HEK293 (cell line): ENCODE results near the gene BLM.

Source experiments
- BCL11A ChIP-seq: fragments of 450-650 bp; formaldehyde crosslinking; IDR thresholded peaks from 2 replicates; pipeline ENCODE4 v1.5.1; 2016; ENCODE audit warnings: low read depth, missing biosample characterization, missing genetic modification characterization
- CTCF ChIP-seq: fragments of 450-650 bp; formaldehyde crosslinking; IDR thresholded peaks from 2 replicates; pipeline ENCODE4 v1.5.1; 2016; ENCODE audit warnings: missing biosample characterization, missing genetic modification characterization
- INSM2 ChIP-seq: fragments of 450-650 bp; formaldehyde crosslinking; IDR thresholded peaks from 2 replicates; pipeline ENCODE4 v1.5.1; 2016; ENCODE audit warnings: missing biosample characterization, missing genetic modification characterization
- KLF16 ChIP-seq: fragments of 450-650 bp; formaldehyde crosslinking; IDR thresholded peaks from 2 replicates; pipeline ENCODE4 v1.5.1; 2017; ENCODE audit warnings: missing biosample characterization, missing genetic modification characterization
- MYNN ChIP-seq: fragments of 450-650 bp; formaldehyde crosslinking; IDR thresholded peaks from 2 replicates; pipeline ENCODE4 v1.5.1; 2016; ENCODE audit warnings: missing biosample characterization, missing genetic modification characterization, borderline replicate concordance
- PBX3 ChIP-seq: sonication (generic); formaldehyde crosslinking; IDR thresholded peaks from 2 replicates; pipeline ENCODE4 v1.8.1; 2022; ENCODE audit warnings: mild to moderate bottlenecking, moderate library complexity, missing genetic modification reagents
- REST ChIP-seq: fragments of 450-650 bp; formaldehyde crosslinking; IDR thresholded peaks from 2 replicates; pipeline ENCODE4 v1.5.1; 2016; ENCODE audit warnings: missing biosample characterization, missing genetic modification characterization
- ZBTB7A ChIP-seq: fragments of 450-650 bp; formaldehyde crosslinking; IDR thresholded peaks from 2 replicates; pipeline ENCODE4 v1.5.1; 2016; ENCODE audit warnings: low read depth, missing biosample characterization, missing genetic modification characterization
- ZNF302 ChIP-seq: fragments of 450-650 bp; formaldehyde crosslinking; IDR thresholded peaks from 2 replicates; pipeline ENCODE4 v1.5.1; 2016; ENCODE audit warnings: missing biosample characterization, missing genetic modification characterization, low read depth
- ZNF701 ChIP-seq: fragments of 450-650 bp; formaldehyde crosslinking; IDR thresholded peaks from 2 replicates; pipeline ENCODE4 v1.5.1; 2016; ENCODE audit warnings: missing biosample characterization, missing genetic modification characterization

DNA sequence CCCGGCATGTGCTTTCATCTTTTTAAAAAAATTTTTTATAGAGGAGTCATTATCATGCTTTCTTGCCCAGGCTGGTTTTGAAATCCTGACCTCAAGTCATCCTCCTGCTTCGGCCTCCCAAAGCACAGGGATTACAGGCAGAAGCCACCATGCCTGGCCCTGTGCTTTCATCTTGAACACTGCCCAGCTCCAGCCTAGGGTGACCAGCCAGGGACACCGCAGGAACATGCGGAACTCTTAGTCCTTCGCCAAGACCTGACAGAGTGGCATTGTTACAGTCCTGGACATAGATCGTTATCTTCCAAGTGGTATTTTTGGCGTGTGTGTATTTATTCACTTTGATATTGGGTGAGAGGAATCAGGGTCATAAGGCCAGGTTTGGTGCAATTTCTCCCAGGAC is 143.3 kb downstream of the BLM start:
- TF ChIP-seq BCL11A (tag by site-specific recombination) (no peak), KLF16 (tag by site-specific recombination) (no peak), ZNF701 (tag by site-specific recombination) (no peak), ZBTB7A (tag by site-specific recombination) (no peak), INSM2 (no peak), CTCF (tag by site-specific recombination) (no peak), PBX3 (CRISPR knock-in tag) (no peak), ZNF302 (tag by site-specific recombination) (no peak), REST (tag by site-specific recombination) (no peak), MYNN (tag by site-specific recombination) (no peak)
